Hepatocyte (in vitro differentiated cells): Measurements from ENCODE around the gene VAPA.

Experiments
- CTCF ChIP-seq: fragments of 200-600 bp; sonication (generic); IDR thresholded peaks from 2 replicates; pipeline ENCODE4 v1.5.1; 2016; ENCODE audit warnings: antibody characterized with exemption, mild to moderate bottlenecking; ENCODE audit not compliant: poor library complexity
- EZH2 ChIP-seq: fragments of 200-600 bp; sonication (generic); IDR thresholded peaks from 2 replicates; pipeline ENCODE4 v1.6.1; 2016; ENCODE audit warnings: antibody characterized with exemption, mild to moderate bottlenecking, borderline replicate concordance
- EZH2phosphoT487 ChIP-seq: fragments of 200-600 bp; sonication (generic); IDR thresholded peaks from one replicate; pipeline ENCODE4 v1.6.1; 2018; ENCODE audit warnings: antibody characterized with exemption, mild to moderate bottlenecking, low read depth, moderate library complexity; ENCODE audit not compliant: unreplicated experiment, severe bottlenecking

DNA sequence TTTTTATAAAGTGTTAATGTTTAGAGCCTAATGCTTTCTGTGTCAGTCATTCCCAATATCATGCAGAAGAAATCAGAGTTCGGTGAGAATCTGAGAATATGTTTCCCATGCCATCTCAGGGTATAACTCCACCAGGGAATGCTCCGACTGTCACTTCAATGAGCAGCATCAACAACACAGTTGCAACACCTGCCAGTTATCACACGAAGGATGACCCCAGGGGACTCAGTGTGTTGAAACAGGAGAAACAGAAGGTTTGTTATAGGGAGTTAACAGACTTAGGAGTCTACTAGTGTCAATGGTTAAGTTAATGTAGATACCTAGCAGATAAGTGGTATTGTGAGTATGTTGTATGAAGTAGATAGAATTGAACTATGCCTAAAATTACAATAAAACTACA lies 31.0 kb downstream of the VAPA start:
- no peak for TF ChIP-seq CTCF
- no peak for TF ChIP-seq EZH2
- no peak for TF ChIP-seq EZH2phosphoT487
